Choroid plexus epithelial cell (primary cell): ENCODE data around the gene USH2A.

ENCODE experiments used
- DNase-seq: peaks from one replicate; pipeline ENCODE4 v3.0.0-alpha.2; 2010; ENCODE audit warnings: low read depth
- H3K4me3 ChIP-seq: 2 replicates; pipeline ENCODE4 v1.5.1; 2011; ENCODE audit warnings: low read depth, mild to moderate bottlenecking, control low read depth, low read length, moderate library complexity
- CTCF ChIP-seq: conservative IDR thresholded peaks from 2 replicates; pipeline ENCODE4 v1.5.1; 2011; ENCODE audit warnings: low read depth, mild to moderate bottlenecking, control low read depth, inconsistent platforms, low read length, moderate library complexity

Gene USH2A

GRCh38 chr1:215768303-215768702, 654.9 kb downstream of the USH2A start:
- DNase-seq: no peak
- H3K4me3 ChIP-seq: no peak overlapping the region
- TF ChIP-seq CTCF: no peak

GRCh38 chr1:215767761-215768160, 655.5 kb downstream of the USH2A start:
- no peak for DNase-seq
- H3K4me3 ChIP-seq: no peak overlapping the region
- TF ChIP-seq CTCF: no peak

GRCh38 chr1:215766521-215766920, 656.7 kb downstream of the USH2A start:
- H3K4me3 ChIP-seq: no peak overlapping the region
- no peak for DNase-seq
- TF ChIP-seq CTCF: no peak

- TF ChIP-seq CTCF: no peak
- no peak overlapping the region for H3K4me3 ChIP-seq
- DNase-seq: no peak
These were observed 657.4 kb downstream of the USH2A start for GRCh38 chr1:215765833-215766232.

- no peak for DNase-seq
- no peak overlapping the region for H3K4me3 ChIP-seq
- TF ChIP-seq CTCF: no peak
These were observed 661.8 kb downstream of the USH2A start for GRCh38 chr1:215761446-215761845.

- no peak overlapping the region for H3K4me3 ChIP-seq
- no peak for DNase-seq
- TF ChIP-seq CTCF: no peak
These were observed 669.1 kb downstream of the USH2A start for GRCh38 chr1:215754112-215754511.

GRCh38 chr1:215749414-215749813, 673.8 kb downstream of the USH2A start:
- DNase-seq: peak; percentile 12
- no peak overlapping the region for H3K4me3 ChIP-seq
- TF ChIP-seq CTCF: no peak
